Measurements from ENCODE around the gene SEMA6D. TPM values are rescaled to one million over a fixed set of nuclear protein-coding genes. Genes with fewer than 3 reads are reported as not detected.

Gene SEMA6D
- total and polyA plus RNA-seq, 10 of the 15 experiments (the other 5 are each of a cell fraction or from before 2014, with no cell fraction given): 0.01 to 0.52 (median 0.09) TPM; not detected in 6

DNA sequence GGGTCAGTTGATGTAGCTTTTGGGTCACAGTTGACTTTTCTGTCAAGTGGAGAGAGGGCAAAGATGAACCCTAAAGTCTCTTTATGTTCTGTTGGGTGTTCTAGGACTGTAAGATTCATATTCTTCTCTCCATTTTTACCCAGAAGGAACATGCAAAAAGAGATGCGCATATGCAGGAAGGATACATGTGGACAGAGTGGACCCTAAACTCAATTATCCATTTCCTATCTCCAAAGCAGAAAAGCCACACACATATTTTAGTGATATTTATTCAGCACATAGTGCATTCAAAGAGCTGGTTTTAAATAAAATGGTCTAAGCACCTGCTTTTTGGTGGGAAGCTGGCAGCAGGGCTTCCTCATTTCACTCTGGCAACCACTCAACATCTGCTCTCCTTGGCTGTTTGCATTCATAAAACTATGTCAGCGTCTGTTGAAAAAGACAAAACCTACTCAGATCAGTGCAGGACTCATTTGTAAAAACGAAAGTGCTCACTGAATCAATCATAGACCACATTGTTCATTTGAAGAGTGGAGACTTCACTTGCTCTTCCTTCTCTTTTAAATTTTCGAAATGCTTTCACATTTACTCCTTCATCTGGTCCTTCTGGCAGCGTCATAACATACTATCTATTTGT, 96.6 kb downstream of the SEMA6D start (continued):
- TF ChIP-seq, protein P1, sequence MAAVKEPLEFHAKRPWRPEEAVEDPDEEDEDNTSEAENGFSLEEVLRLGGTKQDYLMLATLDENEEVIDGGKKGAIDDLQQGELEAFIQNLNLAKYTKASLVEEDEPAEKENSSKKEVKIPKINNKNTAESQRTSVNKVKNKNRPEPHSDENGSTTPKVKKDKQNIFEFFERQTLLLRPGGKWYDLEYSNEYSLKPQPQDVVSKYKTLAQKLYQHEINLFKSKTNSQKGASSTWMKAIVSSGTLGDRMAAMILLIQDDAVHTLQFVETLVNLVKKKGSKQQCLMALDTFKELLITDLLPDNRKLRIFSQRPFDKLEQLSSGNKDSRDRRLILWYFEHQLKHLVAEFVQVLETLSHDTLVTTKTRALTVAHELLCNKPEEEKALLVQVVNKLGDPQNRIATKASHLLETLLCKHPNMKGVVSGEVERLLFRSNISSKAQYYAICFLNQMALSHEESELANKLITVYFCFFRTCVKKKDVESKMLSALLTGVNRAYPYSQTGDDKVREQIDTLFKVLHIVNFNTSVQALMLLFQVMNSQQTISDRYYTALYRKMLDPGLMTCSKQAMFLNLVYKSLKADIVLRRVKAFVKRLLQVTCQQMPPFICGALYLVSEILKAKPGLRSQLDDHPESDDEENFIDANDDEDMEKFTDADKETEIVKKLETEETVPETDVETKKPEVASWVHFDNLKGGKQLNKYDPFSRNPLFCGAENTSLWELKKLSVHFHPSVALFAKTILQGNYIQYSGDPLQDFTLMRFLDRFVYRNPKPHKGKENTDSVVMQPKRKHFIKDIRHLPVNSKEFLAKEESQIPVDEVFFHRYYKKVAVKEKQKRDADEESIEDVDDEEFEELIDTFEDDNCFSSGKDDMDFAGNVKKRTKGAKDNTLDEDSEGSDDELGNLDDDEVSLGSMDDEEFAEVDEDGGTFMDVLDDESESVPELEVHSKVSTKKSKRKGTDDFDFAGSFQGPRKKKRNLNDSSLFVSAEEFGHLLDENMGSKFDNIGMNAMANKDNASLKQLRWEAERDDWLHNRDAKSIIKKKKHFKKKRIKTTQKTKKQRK (IDR thresholded peaks at IDR 0.05; ENCODE audit: low read depth, low read length): no peak
- TF ChIP-seq, protein P2, sequence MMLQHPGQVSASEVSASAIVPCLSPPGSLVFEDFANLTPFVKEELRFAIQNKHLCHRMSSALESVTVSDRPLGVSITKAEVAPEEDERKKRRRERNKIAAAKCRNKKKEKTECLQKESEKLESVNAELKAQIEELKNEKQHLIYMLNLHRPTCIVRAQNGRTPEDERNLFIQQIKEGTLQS (IDR thresholded peaks at IDR 0.05; ENCODE audit: borderline replicate concordance, extremely low read depth, low read depth, low read length): no peak
- TF ChIP-seq BCL11A (IDR thresholded peaks at IDR 0.05; ENCODE audit: low read depth, low read length) (peak; percentile 97), YY1 (IDR thresholded peaks at IDR 0.05; ENCODE audit: low read depth, low read length) (no peak), CBFB (IDR thresholded peaks at IDR 0.05; ENCODE audit: low read depth) (no peak), SREBF1 (IDR thresholded peaks at IDR 0.05; ENCODE audit: low read length) (0 out of 2 replicates have a peak, but pooled peaks have one; percentile 22), BACH1 (IDR thresholded peaks at IDR 0.05; ENCODE audit: borderline replicate concordance) (no peak; the same call in 1 of the 2 replicates), RBBP5 (conservative IDR thresholded peaks at IDR 0.05) (no peak), SUPT20H (IDR thresholded peaks at IDR 0.05; ENCODE audit: borderline replicate concordance, control insufficient read depth, low read depth, low read length) (no peak), RAD51 (IDR thresholded peaks at IDR 0.05) (no peak), ATF2 (IDR thresholded peaks at IDR 0.05; ENCODE audit: low read length) (peak; percentile 95), BRCA1 (IDR thresholded peaks at IDR 0.05; ENCODE audit: low read depth, low read length) (no peak), ZNF217 (IDR thresholded peaks at IDR 0.05) (peak; percentile 82; the same call in 1 of the 2 replicates), TCF3 (IDR thresholded peaks at IDR 0.05; ENCODE audit: borderline replicate concordance, insufficient read depth, low read depth, low read length) (peak; percentile 78; the same call in 1 of the 2 replicates), SRF (IDR thresholded peaks at IDR 0.05; ENCODE audit: low read depth in 2 of 2, low read length in 2 of 2) (peak in 1 of 2 experiments; percentile 78; a peak in 2 of 4 replicates)
- TF ChIP-seq, protein P3, sequence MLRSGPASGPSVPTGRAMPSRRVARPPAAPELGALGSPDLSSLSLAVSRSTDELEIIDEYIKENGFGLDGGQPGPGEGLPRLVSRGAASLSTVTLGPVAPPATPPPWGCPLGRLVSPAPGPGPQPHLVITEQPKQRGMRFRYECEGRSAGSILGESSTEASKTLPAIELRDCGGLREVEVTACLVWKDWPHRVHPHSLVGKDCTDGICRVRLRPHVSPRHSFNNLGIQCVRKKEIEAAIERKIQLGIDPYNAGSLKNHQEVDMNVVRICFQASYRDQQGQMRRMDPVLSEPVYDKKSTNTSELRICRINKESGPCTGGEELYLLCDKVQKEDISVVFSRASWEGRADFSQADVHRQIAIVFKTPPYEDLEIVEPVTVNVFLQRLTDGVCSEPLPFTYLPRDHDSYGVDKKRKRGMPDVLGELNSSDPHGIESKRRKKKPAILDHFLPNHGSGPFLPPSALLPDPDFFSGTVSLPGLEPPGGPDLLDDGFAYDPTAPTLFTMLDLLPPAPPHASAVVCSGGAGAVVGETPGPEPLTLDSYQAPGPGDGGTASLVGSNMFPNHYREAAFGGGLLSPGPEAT (IDR thresholded peaks at IDR 0.05; ENCODE audit: low read depth): no peak
- TF ChIP-seq, protein P4, sequence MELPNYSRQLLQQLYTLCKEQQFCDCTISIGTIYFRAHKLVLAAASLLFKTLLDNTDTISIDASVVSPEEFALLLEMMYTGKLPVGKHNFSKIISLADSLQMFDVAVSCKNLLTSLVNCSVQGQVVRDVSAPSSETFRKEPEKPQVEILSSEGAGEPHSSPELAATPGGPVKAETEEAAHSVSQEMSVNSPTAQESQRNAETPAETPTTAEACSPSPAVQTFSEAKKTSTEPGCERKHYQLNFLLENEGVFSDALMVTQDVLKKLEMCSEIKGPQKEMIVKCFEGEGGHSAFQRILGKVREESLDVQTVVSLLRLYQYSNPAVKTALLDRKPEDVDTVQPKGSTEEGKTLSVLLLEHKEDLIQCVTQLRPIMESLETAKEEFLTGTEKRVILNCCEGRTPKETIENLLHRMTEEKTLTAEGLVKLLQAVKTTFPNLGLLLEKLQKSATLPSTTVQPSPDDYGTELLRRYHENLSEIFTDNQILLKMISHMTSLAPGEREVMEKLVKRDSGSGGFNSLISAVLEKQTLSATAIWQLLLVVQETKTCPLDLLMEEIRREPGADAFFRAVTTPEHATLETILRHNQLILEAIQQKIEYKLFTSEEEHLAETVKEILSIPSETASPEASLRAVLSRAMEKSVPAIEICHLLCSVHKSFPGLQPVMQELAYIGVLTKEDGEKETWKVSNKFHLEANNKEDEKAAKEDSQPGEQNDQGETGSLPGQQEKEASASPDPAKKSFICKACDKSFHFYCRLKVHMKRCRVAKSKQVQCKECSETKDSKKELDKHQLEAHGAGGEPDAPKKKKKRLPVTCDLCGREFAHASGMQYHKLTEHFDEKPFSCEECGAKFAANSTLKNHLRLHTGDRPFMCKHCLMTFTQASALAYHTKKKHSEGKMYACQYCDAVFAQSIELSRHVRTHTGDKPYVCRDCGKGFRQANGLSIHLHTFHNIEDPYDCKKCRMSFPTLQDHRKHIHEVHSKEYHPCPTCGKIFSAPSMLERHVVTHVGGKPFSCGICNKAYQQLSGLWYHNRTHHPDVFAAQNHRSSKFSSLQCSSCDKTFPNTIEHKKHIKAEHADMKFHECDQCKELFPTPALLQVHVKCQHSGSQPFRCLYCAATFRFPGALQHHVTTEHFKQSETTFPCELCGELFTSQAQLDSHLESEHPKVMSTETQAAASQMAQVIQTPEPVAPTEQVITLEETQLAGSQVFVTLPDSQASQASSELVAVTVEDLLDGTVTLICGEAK (IDR thresholded peaks at IDR 0.05; ENCODE audit: borderline replicate concordance): no peak
